GM12878 (cell line): Measurements from ENCODE around the gene GADL1. TPM values are rescaled to one million over a fixed set of nuclear protein-coding genes. Genes with fewer than 3 reads are reported as not detected.
A peak's percentile ranks its signal among the peaks of the same experiment; 100 is the strongest.

Experiments used
- ATAC-seq: fragments of 200-7000 bp; cut with Tn5 transposase; 3 replicates; pipeline ENCODE4 v1.9.1; 2020; ENCODE audit warnings: mild to moderate bottlenecking, moderate library complexity
- BruUV-seq: library from RNA; stranded (reverse); fragments of 400-500 nt; replicated peaks from 2 replicates; lab custom pipeline; 2021; lab: Mats Ljungman, UMichigan
- CTCF ChIA-PET: fragments of 300-600 bp; sonication (Branson Sonifier 250); formaldehyde crosslinking; extraction: SDS; loops from one replicate; lab custom pipeline; 2021; ENCODE audit warnings: inconsistent platforms; lab: Yijun Ruan, JAX
- POLR2A ChIA-PET: fragments of 350-600 bp; formaldehyde crosslinking; extraction: SDS; loops from one replicate; lab custom pipeline; 2021; ENCODE audit warnings: inconsistent platforms; lab: Charles Lee
- RAD21 ChIA-PET: fragments of 300-600 bp; sonication (Branson Sonifier 250); formaldehyde crosslinking; loops from one replicate; lab custom pipeline; 2023; ENCODE audit warnings: antibody characterized with exemption; ENCODE audit not compliant: unreplicated experiment; lab: Charles Lee
- SMC1A ChIA-PET: fragments of 300-600 bp; sonication (Branson Sonifier 250); formaldehyde crosslinking; loops from one replicate; lab custom pipeline; 2023; ENCODE audit not compliant: unreplicated experiment, uncharacterized antibody; lab: Charles Lee
- DNase-seq: peaks from one replicate; pipeline ENCODE4 v3.0.0-alpha.2; 2011; ENCODE audit warnings: low read depth, low spot score
- FAIRE-seq: peaks from 3 replicates; lab custom pipeline; 2011; peaks lifted over from hg19 to GRCh38; lab: Jason Lieb, UNC
- H2AFZ ChIP-seq: 2 replicates; pipeline ENCODE4 v1.6.0; 2011; ENCODE audit warnings: low read depth, low read length, control low read depth; ENCODE audit not compliant: control insufficient read depth
- H3K27ac ChIP-seq: 2 replicates; pipeline ENCODE4 v1.5.1; 2011; ENCODE audit warnings: control low read depth; ENCODE audit not compliant: control insufficient read depth, insufficient read depth
- H3K27me3 ChIP-seq, 2 experiments: replicated peaks in 1 of 2; 2 replicates each; pipeline versions ENCODE4 v1.6.0 to v1.6.1; 2011; ENCODE audit warnings: low read length in 1 of 2; ENCODE audit not compliant: control insufficient read depth in 2 of 2, insufficient read depth in 2 of 2
- H3K36me3 ChIP-seq, 2 experiments: 2 replicates each; pipeline ENCODE4 v1.5.1; 2011; ENCODE audit warnings: low read length in 1 of 2; ENCODE audit not compliant: control insufficient read depth in 2 of 2, insufficient read depth in 2 of 2
- H3K4me1 ChIP-seq: 2 replicates; pipeline ENCODE4 v1.6.1; 2011; ENCODE audit warnings: mild to moderate bottlenecking, low read length, moderate library complexity, mixed read lengths; ENCODE audit not compliant: control insufficient read depth, insufficient read depth
- H3K4me2 ChIP-seq: 2 replicates; pipeline ENCODE4 v1.6.0; 2011; ENCODE audit warnings: control low read depth; ENCODE audit not compliant: control insufficient read depth, insufficient read depth
- H3K4me3 ChIP-seq: fragments of 200-600 bp; sonication (generic); 2 replicates; pipeline ENCODE4 v1.5.1; 2016
- H3K79me2 ChIP-seq: 2 replicates; pipeline ENCODE4 v1.6.0; 2011; ENCODE audit warnings: low read length; ENCODE audit not compliant: control insufficient read depth, insufficient read depth
- H3K9ac ChIP-seq: 2 replicates; pipeline ENCODE4 v1.8.0; 2011; ENCODE audit warnings: low read length, control low read depth, mixed read lengths; ENCODE audit not compliant: control insufficient read depth, insufficient read depth
- H3K9me3 ChIP-seq: replicated peaks from 3 replicates; pipeline ENCODE4 v1.5.1; 2011; ENCODE audit warnings: mild to moderate bottlenecking, low read length; ENCODE audit not compliant: control insufficient read depth, insufficient read depth
- H4K20me1 ChIP-seq: 2 replicates; pipeline ENCODE4 v1.6.0; 2011; ENCODE audit not compliant: control insufficient read depth, insufficient read depth
- ASH2L ChIP-seq: fragments of 300-600, 200-600 bp; sonication (generic); IDR thresholded peaks from 2 replicates; pipeline ENCODE4 v1.6.1; 2017; ENCODE audit warnings: low read depth, mild to moderate bottlenecking, borderline replicate concordance
- ATF3 ChIP-seq: IDR thresholded peaks from 2 replicates; pipeline ENCODE4 v1.6.1; 2011; ENCODE audit warnings: low read depth, mild to moderate bottlenecking, low read length, moderate library complexity, borderline replicate concordance; ENCODE audit errors: extremely low read depth
- CEBPB ChIP-seq, 2 experiments: fragments of 150-350 bp in 1 of 2; IDR thresholded peaks; 2 replicates each; pipeline ENCODE4 v1.6.1; 2012 to 2014; ENCODE audit warnings: low read depth in 2 of 2, low read length in 2 of 2, borderline replicate concordance in 1 of 2, inconsistent platforms in 1 of 2
- GATAD2B ChIP-seq: fragments of 450-650 bp; conservative IDR thresholded peaks from 2 replicates; pipeline ENCODE4 v1.6.1; 2017; ENCODE audit warnings: low read depth, mild to moderate bottlenecking, moderate library complexity
- KLF5 ChIP-seq: fragments of 450-650 bp; IDR thresholded peaks from 2 replicates; pipeline ENCODE4 v1.6.1; 2014; ENCODE audit warnings: mild to moderate bottlenecking; ENCODE audit not compliant: partially characterized antibody
- LARP7 ChIP-seq: fragments of 450-650 bp; IDR thresholded peaks from 2 replicates; pipeline ENCODE4 v1.6.1; 2017; ENCODE audit warnings: mild to moderate bottlenecking
- MTA2 ChIP-seq: fragments of 450-650 bp; IDR thresholded peaks from 2 replicates; pipeline ENCODE4 v1.6.1; 2016; ENCODE audit warnings: low read depth, mild to moderate bottlenecking, moderate library complexity
- MTA3 ChIP-seq: IDR thresholded peaks from 2 replicates; pipeline ENCODE4 v1.6.1; 2012; ENCODE audit warnings: low read length, inconsistent platforms, borderline replicate concordance
- NRF1 ChIP-seq: conservative IDR thresholded peaks from 2 replicates; pipeline ENCODE4 v1.6.1; 2011; ENCODE audit warnings: mild to moderate bottlenecking, low read depth, low read length, improper control_type of control experiment
- PBX3 ChIP-seq: IDR thresholded peaks from 2 replicates; pipeline ENCODE4 v1.6.1; 2011; ENCODE audit warnings: mild to moderate bottlenecking, low read depth, low read length, moderate library complexity; ENCODE audit not compliant: insufficient replicate concordance
- POLR2AphosphoS5 ChIP-seq: IDR thresholded peaks from 2 replicates; pipeline ENCODE4 v1.6.1; 2011; ENCODE audit warnings: mild to moderate bottlenecking, low read length, inconsistent platforms
- PRDM15 ChIP-seq: fragments of 450-650 bp; formaldehyde crosslinking; IDR thresholded peaks from 2 replicates; pipeline ENCODE4 v1.4.0; 2020; ENCODE audit warnings: mild to moderate bottlenecking, moderate library complexity
- USF1 ChIP-seq: IDR thresholded peaks from 2 replicates; pipeline ENCODE4 v1.6.1; 2011; ENCODE audit warnings: borderline replicate concordance, low read depth, mild to moderate bottlenecking, moderate library complexity, mixed read lengths, low read length; ENCODE audit not compliant: insufficient read depth; ENCODE audit errors: extremely low read length
- USF2 ChIP-seq: IDR thresholded peaks from 2 replicates; pipeline ENCODE4 v1.6.1; 2011; ENCODE audit warnings: low read depth, low read length, improper control_type of control experiment, borderline replicate concordance
- ZNF274 ChIP-seq: IDR thresholded peaks from one replicate; pipeline ENCODE4 v1.8.0; 2011; ENCODE audit not compliant: insufficient read length, insufficient read depth
- WGBS: methylation state at CpG from one replicate; pipeline ENCODE4 v1.1.6; 2016; ENCODE audit warnings: low lambda C conversion rate; ENCODE audit not compliant: insufficient replicate concordance, insufficient coverage; ENCODE audit errors: missing lambda C conversion rate; 5-methylcytosine and 5-hydroxymethylcytosine counted together
- in situ Hi-C: fragments of 300-500 bp; cut with MboI; formaldehyde crosslinking; loops from 9 replicates; pipeline ENCODE4 v1.14.3; 2018; ENCODE audit warnings: mixed read lengths
- intact Hi-C: fragments of 100-400 bp; cut with micrococcal nuclease; formaldehyde crosslinking; loops from one replicate; pipeline ENCODE4 v1.14.2; 2022; ENCODE audit not compliant: unreplicated experiment
- polyA plus RNA-seq, 11 experiments: library from polyadenylated mRNA; depleted of rRNA in 4 of 11; unstranded in 6 of 11; stranded (reverse) in 5 of 11; fragments of >200 nt; fragmentation: Nextera tagmentation in 4 of 11; fragmentation: Illumina TruSeq in 1 of 11; extraction: Ambion mirVana in 4 of 11; extraction: Trizol in 1 of 11; gene quantifications; 1 replicate in 1 of 11; 2 replicates in 10 of 11; pipeline versions ENCODE4 v1.2.1 to v1.2.3, GENCODE V29; 2011 to 2016; ENCODE audit warnings: inconsistent platforms in 2 of 11, missing spikeins in 2 of 11, low read depth in 1 of 11
- total RNA-seq, 4 experiments: library from RNA; depleted of rRNA in 3 of 4; stranded (reverse); fragments of >200 nt in 3 of 4; fragmentation: Illumina TruSeq in 1 of 4; extraction: Trizol in 1 of 4; gene quantifications; 2 replicates each; pipeline versions ENCODE4 v1.2.1 to v1.2.3, GENCODE V29; 2013 to 2021

GADL1 gene
- total and polyA plus RNA-seq, 10 of the 15 experiments (the other 5 are each of a cell fraction or from before 2014, with no cell fraction given): 0.04 TPM; not detected in 9

GRCh38 chr3:30742796-30743619 lies 151.5 kb downstream of the GADL1 start:
- POLR2A ChIA-PET: interaction anchor here (0.7 kb wide), 1 partner anchor 9 kb away, joined by 3 read pairs; no protein-coding TSS in a partner anchor
- FAIRE-seq: no peak
- ATAC-seq: no peak
- TF ChIP-seq MTA3 (no peak), KLF5 (no peak), POLR2AphosphoS5 (no peak), MTA2 (no peak), ZNF274 (no peak), USF1 (no peak), LARP7 (no peak), CEBPB (IDR thresholded peaks at IDR 0.05; ENCODE audit: borderline replicate concordance in 1 of 2, low read depth in 2 of 2, low read length in 2 of 2) (no peak), PBX3 (no peak), USF2 (no peak), GATAD2B (no peak), PRDM15 (no peak), NRF1 (no peak), ATF3 (no peak), ASH2L (no peak)

More at GRCh38 chr3:30742796-30743619, 151.5 kb downstream of the GADL1 start:
- no TSS peak for BruUV-seq
- H3K4me2 ChIP-seq: 0 out of 2 replicates have a peak overlapping the region, but pooled peaks have one; percentile 35
- in situ Hi-C loops: no loop called here
- no peak for DNase-seq
- SMC1A ChIA-PET: interaction anchor here (1.4 to 1.5 kb wide), 2 partner anchors 20 to 43 kb away, joined by 3 to 4 read pairs; no protein-coding TSS in a partner anchor
- intact Hi-C loops: no loop called here
- H4K20me1 ChIP-seq: no peaks in the 10 kb centered on the region; the same call in 1 of the 2 replicates
- H2AFZ ChIP-seq: no peak overlapping the region
- H3K79me2 ChIP-seq: no peaks in the 10 kb centered on the region
- no peaks in the 10 kb centered on the region for H3K9me3 ChIP-seq
- H3K4me3 ChIP-seq: no peak overlapping the region
- no peaks in the 10 kb centered on the region for H3K36me3 ChIP-seq
- no peak overlapping the region for H3K9ac ChIP-seq
- no peaks in the 10 kb centered on the region for H3K27me3 ChIP-seq
- WGBS: 52% methylated on average over 4 of the region's 4 CpGs
- no peak overlapping the region for H3K27ac ChIP-seq
- CTCF ChIA-PET: interaction anchor here (1.2 kb wide), 1 partner anchor 9 kb away, joined by 3 read pairs; no protein-coding TSS in a partner anchor
- no peaks in the 10 kb centered on the region for H3K4me1 ChIP-seq
- RAD21 ChIA-PET: no interaction called here
